AG08396 (cell line): ENCODE data around the gene RTTN.
A peak's percentile ranks its signal among the peaks of the same experiment; 100 is the strongest.
"Not testable (repeated sequence)": the region's sequence is repeated elsewhere in the genome, so short reads cannot be mapped to it uniquely, and the experiment has no call there.

Experiments
- DNase-seq: peaks from one replicate; pipeline ENCODE4 v3.0.0; 2012; ENCODE audit warnings: low spot score, mixed read lengths

RTTN gene

GRCh38 chr18:70205421-70206397, at the start of gene RTTN:
RTTN (minus strand) TSS chr18:70205687; CDS start chr18:70205658, 29 bp downstream.
- DNase-seq = peak; percentile 94

- DNase-seq = no peak
Observed at GRCh38 chr18:70250781-70251180, 45.3 kb upstream of the RTTN start.

GRCh38 chr18:70249861-70250260, 44.4 kb upstream of the RTTN start:
- DNase-seq = not testable (repeated sequence)

GRCh38 chr18:70249118-70249517, 43.6 kb upstream of the RTTN start:
- peak; percentile 29 for DNase-seq

GRCh38 chr18:70246061-70246466, 40.6 kb upstream of the RTTN start:
- no peak for DNase-seq

- no peak for DNase-seq
Observed at GRCh38 chr18:70243131-70243929, 37.8 kb upstream of the RTTN start.

- not testable (repeated sequence) for DNase-seq
Observed at GRCh38 chr18:70236921-70237320, 31.4 kb upstream of the RTTN start.

GRCh38 chr18:70235478-70235877, 30.0 kb upstream of the RTTN start:
- DNase-seq = no peak

- DNase-seq = peak; percentile 36
Observed at GRCh38 chr18:70234667-70235459, 29.4 kb upstream of the RTTN start.

GRCh38 chr18:70233974-70234373, 28.5 kb upstream of the RTTN start:
- no peak for DNase-seq

GRCh38 chr18:70232261-70232660, 26.8 kb upstream of the RTTN start:
- DNase-seq = no peak

- no peak for DNase-seq
Observed at GRCh38 chr18:70229639-70230038, 24.2 kb upstream of the RTTN start.

GRCh38 chr18:70228536-70228935, 23.0 kb upstream of the RTTN start:
- DNase-seq = no peak

- DNase-seq = no peak
Observed at GRCh38 chr18:70227438-70227837, 22.0 kb upstream of the RTTN start.

- DNase-seq = no peak
Observed at GRCh38 chr18:70221915-70222278, 16.4 kb upstream of the RTTN start.

- DNase-seq = no peak
Observed at GRCh38 chr18:70221156-70221914, 15.8 kb upstream of the RTTN start.

GRCh38 chr18:70220628-70221027, 15.1 kb upstream of the RTTN start:
- DNase-seq = no peak

GRCh38 chr18:70219688-70220087, 14.2 kb upstream of the RTTN start:
- no peak for DNase-seq

- DNase-seq = peak; percentile 34
Observed at GRCh38 chr18:70216788-70217187, 11.3 kb upstream of the RTTN start.

GRCh38 chr18:70207181-70207580, 1.7 kb upstream of the RTTN start:
- DNase-seq = no peak

GRCh38 chr18:70200286-70200685, 5.2 kb downstream of the RTTN start:
- DNase-seq = no peak
